Fibroblast of skin of left quadriceps (primary cell): ENCODE results near the gene SPATA2L.

Experiments used
- DNase-seq, 2 experiments: peaks; one replicate each; pipeline ENCODE4 v3.0.0-alpha.2; 2013; ENCODE audit warnings: low read depth in 2 of 2

SPATA2L gene

GRCh38 chr16:89729293-89729692 is 27.8 kb upstream of the SPATA2L start:
- DNase-seq, result no peak

- DNase-seq, result no peak
Measured at GRCh38 chr16:89727406-89728120, 26.1 kb upstream of the SPATA2L start.

- DNase-seq, result no peak
Measured at GRCh38 chr16:89723279-89724250, 22.1 kb upstream of the SPATA2L start.

GRCh38 chr16:89722392-89723278 is 21.1 kb upstream of the SPATA2L start:
- DNase-seq, result no peak

GRCh38 chr16:89721546-89722391 is 20.3 kb upstream of the SPATA2L start:
- DNase-seq, result no peak

- peak; percentile 31 to 33 for DNase-seq
Measured at GRCh38 chr16:89720813-89721545, 19.5 kb upstream of the SPATA2L start, which contains the start of the genes VPS9D1 and ZNF276. Gene VPS9D1 (minus strand): TSS chr16:89720898. CDS start chr16:89720861, 37 bp downstream. Gene ZNF276 (plus strand): TSS chr16:89721537. CDS start chr16:89721641, 104 bp downstream.

- no peak for DNase-seq
Measured at GRCh38 chr16:89720551-89720812, 19.0 kb upstream of the SPATA2L start.

- no peak for DNase-seq
Measured at GRCh38 chr16:89717688-89718505, 16.4 kb upstream of the SPATA2L start.

- no peak for DNase-seq
Measured at GRCh38 chr16:89716916-89717687, 15.6 kb upstream of the SPATA2L start.

GRCh38 chr16:89716493-89716892 is 15.0 kb upstream of the SPATA2L start:
- DNase-seq, result no peak

- no peak for DNase-seq
Measured at GRCh38 chr16:89712274-89712781, 10.8 kb upstream of the SPATA2L start.

- peak; percentile 36 to 42 for DNase-seq
Measured at GRCh38 chr16:89711601-89712273, 10.2 kb upstream of the SPATA2L start.

- DNase-seq, result no peak
Measured at GRCh38 chr16:89710709-89711564, 9.4 kb upstream of the SPATA2L start.

GRCh38 chr16:89709716-89710432 is 8.4 kb upstream of the SPATA2L start:
- no peak for DNase-seq

GRCh38 chr16:89709166-89709565 is 7.7 kb upstream of the SPATA2L start:
- DNase-seq, result no peak

GRCh38 chr16:89708481-89708931 is 7.0 kb upstream of the SPATA2L start:
- no peak for DNase-seq
